HepG2 (cell line): ENCODE results near the gene EHBP1. TPM values are rescaled to one million over a fixed set of nuclear protein-coding genes. Genes with fewer than 3 reads are reported as not detected.
A peak's percentile ranks its signal among the peaks of the same experiment; 100 is the strongest.

ENCODE experiments used
- ARID5B ChIP-seq: IDR thresholded peaks from 2 replicates; pipeline ENCODE4 v1.4.0; 2020; ENCODE audit warnings: mild to moderate bottlenecking, missing genetic modification reagents
- ETV6 ChIP-seq: sonication (generic); formaldehyde crosslinking; conservative IDR thresholded peaks from 2 replicates; pipeline ENCODE4 v1.4.0; 2020; ENCODE audit warnings: missing genetic modification reagents
- GRHL1 ChIP-seq: sonication (generic); formaldehyde crosslinking; conservative IDR thresholded peaks from 2 replicates; pipeline ENCODE4 v1.8.0; 2022; ENCODE audit warnings: missing genetic modification reagents
- ONECUT2 ChIP-seq: sonication (generic); formaldehyde crosslinking; IDR thresholded peaks from 2 replicates; pipeline ENCODE4 v1.4.0; 2020; ENCODE audit warnings: missing genetic modification reagents
- PATZ1 ChIP-seq: sonication (generic); formaldehyde crosslinking; IDR thresholded peaks from 2 replicates; pipeline ENCODE4 v1.4.0; 2020; ENCODE audit warnings: missing genetic modification reagents
- PRMT3 ChIP-seq: sonication (generic); formaldehyde crosslinking; IDR thresholded peaks from 2 replicates; pipeline ENCODE4 v1.8.1; 2022; ENCODE audit warnings: low read depth, mild to moderate bottlenecking, moderate library complexity, missing genetic modification reagents, borderline replicate concordance
- TARDBP ChIP-seq: sonication (generic); formaldehyde crosslinking; IDR thresholded peaks from 2 replicates; pipeline ENCODE4 v1.8.0; 2022; ENCODE audit warnings: mild to moderate bottlenecking, missing genetic modification reagents
- THAP9 ChIP-seq: sonication (generic); formaldehyde crosslinking; IDR thresholded peaks from 2 replicates; pipeline ENCODE4; 2020; ENCODE audit warnings: missing genetic modification reagents, mild to moderate bottlenecking, borderline replicate concordance
- ZBTB42 ChIP-seq: sonication (generic); formaldehyde crosslinking; IDR thresholded peaks from 2 replicates; pipeline ENCODE4 v1.5.0; 2020; ENCODE audit warnings: mild to moderate bottlenecking, missing genetic modification reagents
- ZFAT ChIP-seq: sonication (generic); formaldehyde crosslinking; conservative IDR thresholded peaks from 2 replicates; pipeline ENCODE4 v1.8.1; 2023; ENCODE audit warnings: missing genetic modification reagents, inconsistent platforms
- ZNF225 ChIP-seq: sonication (generic); formaldehyde crosslinking; IDR thresholded peaks from 2 replicates; pipeline ENCODE4 v1.4.0; 2020; ENCODE audit warnings: mild to moderate bottlenecking, missing genetic modification reagents
- ZNF317 ChIP-seq: sonication (generic); formaldehyde crosslinking; IDR thresholded peaks from 2 replicates; pipeline ENCODE4 v1.5.0; 2020; ENCODE audit warnings: mild to moderate bottlenecking, missing genetic modification reagents
- ZNF468 ChIP-seq: sonication (generic); formaldehyde crosslinking; IDR thresholded peaks from 2 replicates; pipeline ENCODE4 v1.8.0; 2022; ENCODE audit warnings: mild to moderate bottlenecking, moderate library complexity, missing genetic modification reagents
- ZNF563 ChIP-seq: sonication (generic); formaldehyde crosslinking; IDR thresholded peaks from 2 replicates; pipeline ENCODE4 v1.8.0; 2022; ENCODE audit warnings: mild to moderate bottlenecking, moderate library complexity, missing genetic modification reagents
- ZNF773 ChIP-seq: sonication (generic); formaldehyde crosslinking; IDR thresholded peaks from 2 replicates; pipeline ENCODE4 v1.4.0; 2020; ENCODE audit warnings: missing genetic modification reagents, borderline replicate concordance
- ZNF790 ChIP-seq: sonication (generic); formaldehyde crosslinking; IDR thresholded peaks from 2 replicates; pipeline ENCODE4 v1.8.0; 2022; ENCODE audit warnings: missing genetic modification reagents, mild to moderate bottlenecking, borderline replicate concordance
- polyA plus RNA-seq, 8 experiments: library from polyadenylated mRNA; depleted of rRNA in 3 of 8; stranded (reverse) in 7 of 8; unstranded in 1 of 8; fragments of >200 nt; fragmentation: Illumina TruSeq in 4 of 8; extraction: Trizol in 4 of 8; gene quantifications; 2 replicates each; pipeline versions ENCODE4 v1.2.1 to v1.2.3, GENCODE V29; 2011 to 2016; ENCODE audit warnings: low read depth in 4 of 8, missing spikeins in 1 of 8, mixed read lengths in 1 of 8; ENCODE audit not compliant: insufficient read depth in 1 of 8
- total RNA-seq, 5 experiments: library from RNA; depleted of rRNA; stranded (reverse); fragments of >200 nt; fragmentation: Illumina TruSeq; extraction: Trizol; gene quantifications; 2 replicates each; pipeline ENCODE4 v1.2.3, GENCODE V29; 2016; ENCODE audit warnings: low read depth in 1 of 5

The EHBP1 gene
- total and polyA plus RNA-seq, 2 of the 13 experiments (the other 11 are each of a cell fraction or from before 2014, with no cell fraction given) = 93.5 to 146 TPM

GRCh38 chr2:62724886-62725711, 19.6 kb downstream of the EHBP1 start (continued):
- no peak for TF ChIP-seq ZNF790 (CRISPR knock-in tag)
- TF ChIP-seq GRHL1 (CRISPR knock-in tag) = no peak
- TF ChIP-seq ARID5B (CRISPR knock-in tag) = no peak
- TF ChIP-seq ZNF468 = no peak
- no peak for TF ChIP-seq ZFAT (CRISPR knock-in tag)
- no peak for TF ChIP-seq ZNF563
- TF ChIP-seq THAP9 (CRISPR knock-in tag) = 0 out of 2 replicates have a peak, but pooled peaks have one; percentile 34
- no peak for TF ChIP-seq ZNF773
- no peak for TF ChIP-seq ETV6
- no peak for TF ChIP-seq ZNF317 (CRISPR knock-in tag)
- TF ChIP-seq ONECUT2 (CRISPR knock-in tag) = no peak
- 0 out of 2 replicates have a peak, but pooled peaks have one; percentile 61 for TF ChIP-seq PRMT3 (CRISPR knock-in tag)
- TF ChIP-seq PATZ1 (CRISPR knock-in tag) = peak; percentile 47; the same call in 1 of the 2 replicates
- TF ChIP-seq ZNF225 (CRISPR knock-in tag) = 0 out of 2 replicates have a peak, but pooled peaks have one; percentile 44
- TF ChIP-seq ZBTB42 = no peak
- 0 out of 2 replicates have a peak, but pooled peaks have one; percentile 26 for TF ChIP-seq TARDBP (CRISPR knock-in tag)
